Smooth muscle cell of the brain vasculature (primary cell): ENCODE results near the gene GRIN2D.

Source experiments
- DNase-seq: peaks from one replicate; pipeline ENCODE4 v3.0.0-alpha.2; 2012; ENCODE audit warnings: low read depth, low spot score

GRIN2D gene

GRCh38 chr19:48393559-48394330, at the start of gene GRIN2D:
Gene GRIN2D (plus strand): TSS chr19:48393668. CDS start chr19:48398393, 4,725 bp downstream.
- no peak for DNase-seq

GRCh38 chr19:48344892-48345291, 48.6 kb upstream of the GRIN2D start:
- no peak for DNase-seq

- DNase-seq = no peak
These were observed 47.3 kb upstream of the GRIN2D start for GRCh38 chr19:48346191-48346590.

- no peak for DNase-seq
These were observed 45.4 kb upstream of the GRIN2D start for GRCh38 chr19:48348045-48348444.

- DNase-seq = no peak
These were observed 44.7 kb upstream of the GRIN2D start for GRCh38 chr19:48348737-48349136.

- no peak for DNase-seq
These were observed 42.6 kb upstream of the GRIN2D start for GRCh38 chr19:48350856-48351255.

GRCh38 chr19:48351341-48351752, 42.1 kb upstream of the GRIN2D start:
- no peak for DNase-seq

- no peak for DNase-seq
These were observed 39.8 kb upstream of the GRIN2D start for GRCh38 chr19:48353677-48354076.

GRCh38 chr19:48354332-48354992, 39.0 kb upstream of the GRIN2D start:
- peak; percentile 58 for DNase-seq

- DNase-seq = no peak
These were observed 38.0 kb upstream of the GRIN2D start for GRCh38 chr19:48355365-48355954.

GRCh38 chr19:48359123-48359522, 34.3 kb upstream of the GRIN2D start:
- no peak for DNase-seq

- DNase-seq = no peak
These were observed 31.6 kb upstream of the GRIN2D start for GRCh38 chr19:48361912-48362311.

GRCh38 chr19:48362716-48363499, 30.6 kb upstream of the GRIN2D start:
- peak; percentile 88 for DNase-seq

GRCh38 chr19:48363500-48363809, 30.0 kb upstream of the GRIN2D start:
- no peak for DNase-seq

GRCh38 chr19:48363810-48364597, 29.5 kb upstream of the GRIN2D start, which contains the start of the genes SYNGR4 and TMEM143:
Gene SYNGR4 (plus strand): TSS chr19:48364367. CDS start chr19:48365843, 1,476 bp downstream.
Gene TMEM143 (minus strand): TSS chr19:48363940. CDS start chr19:48363920, 20 bp downstream.
- DNase-seq = peak; percentile 100

GRCh38 chr19:48364598-48365348, 28.7 kb upstream of the GRIN2D start:
- no peak for DNase-seq

GRCh38 chr19:48365602-48366001, 27.9 kb upstream of the GRIN2D start:
- DNase-seq = no peak

- DNase-seq = no peak
These were observed 25.6 kb upstream of the GRIN2D start for GRCh38 chr19:48367855-48368254.

- no peak for DNase-seq
These were observed 24.5 kb upstream of the GRIN2D start for GRCh38 chr19:48368936-48369335.

GRCh38 chr19:48370955-48371354, 22.5 kb upstream of the GRIN2D start:
- DNase-seq = no peak
